Prostate gland (tissue), 2 donors: ENCODE data around the gene SYPL2.
"Not testable (repeated sequence)": the region's sequence is repeated elsewhere in the genome, so short reads cannot be mapped to it uniquely, and the experiment has no call there.

ENCODE experiments used
- POLR2A ChIP-seq: fragments of 450-650 bp; IDR thresholded peaks from one replicate; pipeline ENCODE4 v1.6.1; 2016; ENCODE audit warnings: antibody characterized with exemption, mild to moderate bottlenecking
- TF ChIP-seq, protein P1 (sequence below), 4 experiments: fragments of 200-600 bp in 2 of 4; fragments of 450-650 bp in 2 of 4; sonication (generic) in 2 of 4; IDR thresholded peaks; 1 replicate in 3 of 4; 2 replicates in 1 of 4; pipeline ENCODE4 v1.5.1; 2016 to 2019; ENCODE audit warnings: antibody characterized with exemption in 4 of 4, mild to moderate bottlenecking in 2 of 4, moderate library complexity in 2 of 4

- TF ChIP-seq, protein P1, sequence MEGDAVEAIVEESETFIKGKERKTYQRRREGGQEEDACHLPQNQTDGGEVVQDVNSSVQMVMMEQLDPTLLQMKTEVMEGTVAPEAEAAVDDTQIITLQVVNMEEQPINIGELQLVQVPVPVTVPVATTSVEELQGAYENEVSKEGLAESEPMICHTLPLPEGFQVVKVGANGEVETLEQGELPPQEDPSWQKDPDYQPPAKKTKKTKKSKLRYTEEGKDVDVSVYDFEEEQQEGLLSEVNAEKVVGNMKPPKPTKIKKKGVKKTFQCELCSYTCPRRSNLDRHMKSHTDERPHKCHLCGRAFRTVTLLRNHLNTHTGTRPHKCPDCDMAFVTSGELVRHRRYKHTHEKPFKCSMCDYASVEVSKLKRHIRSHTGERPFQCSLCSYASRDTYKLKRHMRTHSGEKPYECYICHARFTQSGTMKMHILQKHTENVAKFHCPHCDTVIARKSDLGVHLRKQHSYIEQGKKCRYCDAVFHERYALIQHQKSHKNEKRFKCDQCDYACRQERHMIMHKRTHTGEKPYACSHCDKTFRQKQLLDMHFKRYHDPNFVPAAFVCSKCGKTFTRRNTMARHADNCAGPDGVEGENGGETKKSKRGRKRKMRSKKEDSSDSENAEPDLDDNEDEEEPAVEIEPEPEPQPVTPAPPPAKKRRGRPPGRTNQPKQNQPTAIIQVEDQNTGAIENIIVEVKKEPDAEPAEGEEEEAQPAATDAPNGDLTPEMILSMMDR (IDR thresholded peaks at IDR 0.05): not testable (repeated sequence)
- TF ChIP-seq POLR2A: not testable (repeated sequence)
Observed at GRCh38 chr1:109473284-109474057, 7.1 kb downstream of the SYPL2 start.
